ENCODE measurements around the gene SARM1.

Gene SARM1

GRCh38 chr17:28346746-28347246, 24.7 kb upstream of the SARM1 start:
- DNase-seq (ENCODE audit: low spot score) = no peak
- Mint-ChIP-seq H3K9me3 (no peaks in the 10 kb centered on the region), H3K4me3 (no peak overlapping the region), H3K4me1 (ENCODE audit: low read depth) (no peaks in the 10 kb centered on the region), H3K36me3 (ENCODE audit: low read depth) (peaks cover 51% of the 10 kb centered on the region), H3K27ac (no peak overlapping the region), H3K27me3 (ENCODE audit: low read depth) (no peaks in the 10 kb centered on the region)

GRCh38 chr17:28347261-28347891, 24.1 kb upstream of the SARM1 start:
- H3K4me3 Mint-ChIP-seq = no peak overlapping the region
- H3K36me3 Mint-ChIP-seq (ENCODE audit: low read depth) = peaks cover 50% of the 10 kb centered on the region
- H3K27ac Mint-ChIP-seq = no peak overlapping the region
- H3K9me3 Mint-ChIP-seq = no peaks in the 10 kb centered on the region
- no peaks in the 10 kb centered on the region for H3K4me1 Mint-ChIP-seq (ENCODE audit: low read depth)
- H3K27me3 Mint-ChIP-seq (ENCODE audit: low read depth) = no peaks in the 10 kb centered on the region
- no peak for DNase-seq (ENCODE audit: low spot score)

GRCh38 chr17:28348979-28349378, 22.5 kb upstream of the SARM1 start:
- no peaks in the 10 kb centered on the region for H3K9me3 Mint-ChIP-seq
- DNase-seq (ENCODE audit: low spot score) = no peak
- H3K27ac Mint-ChIP-seq = no peak overlapping the region
- peaks cover 56% of the 10 kb centered on the region for H3K36me3 Mint-ChIP-seq (ENCODE audit: low read depth)
- H3K27me3 Mint-ChIP-seq (ENCODE audit: low read depth) = no peaks in the 10 kb centered on the region
- H3K4me1 Mint-ChIP-seq (ENCODE audit: low read depth) = no peaks in the 10 kb centered on the region
- H3K4me3 Mint-ChIP-seq = no peak overlapping the region

GRCh38 chr17:28350271-28350670, 21.2 kb upstream of the SARM1 start:
- H3K36me3 Mint-ChIP-seq (ENCODE audit: low read depth) = peaks cover 60% of the 10 kb centered on the region
- H3K27me3 Mint-ChIP-seq (ENCODE audit: low read depth) = no peaks in the 10 kb centered on the region

GRCh38 chr17:28357061-28357900, 14.2 kb upstream of the SARM1 start, which contains the start of gene POLDIP2:
Gene POLDIP2 (minus strand): TSS chr17:28357527. CDS start chr17:28357448, 79 bp downstream.
- Mint-ChIP-seq H3K27ac (peak within 1 kb of the TSS; percentile 92), H3K36me3 (ENCODE audit: low read depth) (peaks cover 51% of the 10 kb centered on the region), H3K4me1 (ENCODE audit: low read depth) (peaks cover 29% of the 10 kb centered on the region), H3K4me3 (peak within 1 kb of the TSS; percentile 91), H3K27me3 (ENCODE audit: low read depth) (no peaks in the 10 kb centered on the region), H3K9me3 (no peaks in the 10 kb centered on the region)
- peak; percentile 97 for DNase-seq (ENCODE audit: low spot score)

More at GRCh38 chr17:28350271-28350670, 21.2 kb upstream of the SARM1 start:
- Mint-ChIP-seq H3K4me3 (no peak overlapping the region), H3K27ac (no peak overlapping the region), H3K4me1 (ENCODE audit: low read depth) (peaks cover 4% of the 10 kb centered on the region), H3K9me3 (no peaks in the 10 kb centered on the region)
- no peak for DNase-seq (ENCODE audit: low spot score)

GRCh38 chr17:28357901-28358197, 13.6 kb upstream of the SARM1 start:
- Mint-ChIP-seq H3K4me3 (peak overlapping the region; percentile 91), H3K27me3 (ENCODE audit: low read depth) (no peaks in the 10 kb centered on the region), H3K27ac (peak overlapping the region; percentile 92), H3K4me1 (ENCODE audit: low read depth) (peaks cover 29% of the 10 kb centered on the region), H3K36me3 (ENCODE audit: low read depth) (peaks cover 50% of the 10 kb centered on the region), H3K9me3 (no peaks in the 10 kb centered on the region)
- no peak for DNase-seq (ENCODE audit: low spot score)

GRCh38 chr17:28363186-28363585, 8.3 kb upstream of the SARM1 start:
- Mint-ChIP-seq H3K4me3 (no peak overlapping the region), H3K9me3 (no peaks in the 10 kb centered on the region), H3K27ac (no peak overlapping the region), H3K27me3 (ENCODE audit: low read depth) (no peaks in the 10 kb centered on the region), H3K4me1 (ENCODE audit: low read depth) (peaks cover 6% of the 10 kb centered on the region), H3K36me3 (ENCODE audit: low read depth) (peaks cover 23% of the 10 kb centered on the region)
- no peak for DNase-seq (ENCODE audit: low spot score)

GRCh38 chr17:28363776-28364650, 7.5 kb upstream of the SARM1 start:
- Mint-ChIP-seq H3K36me3 (ENCODE audit: low read depth) (peaks cover 21% of the 10 kb centered on the region), H3K27me3 (ENCODE audit: low read depth) (no peaks in the 10 kb centered on the region), H3K4me1 (ENCODE audit: low read depth) (peaks cover 2% of the 10 kb centered on the region), H3K9me3 (no peaks in the 10 kb centered on the region), H3K27ac (no peak overlapping the region), H3K4me3 (no peak overlapping the region)
- DNase-seq (ENCODE audit: low spot score) = no peak

GRCh38 chr17:28364665-28365363, 6.7 kb upstream of the SARM1 start, which contains the start of gene SEBOX:
Gene SEBOX (minus strand): TSS chr17:28365199. CDS start chr17:28365151, 48 bp downstream.
- no peak for DNase-seq (ENCODE audit: low spot score)
- Mint-ChIP-seq H3K4me3 (no peak within 1 kb of the TSS), H3K27ac (no peak within 1 kb of the TSS), H3K36me3 (ENCODE audit: low read depth) (peaks cover 16% of the 10 kb centered on the region), H3K27me3 (ENCODE audit: low read depth) (no peaks in the 10 kb centered on the region), H3K9me3 (no peaks in the 10 kb centered on the region), H3K4me1 (ENCODE audit: low read depth) (peaks cover 2% of the 10 kb centered on the region)

GRCh38 chr17:28365487-28365886, 6.0 kb upstream of the SARM1 start:
- H3K27me3 Mint-ChIP-seq (ENCODE audit: low read depth) = no peaks in the 10 kb centered on the region
- H3K4me3 Mint-ChIP-seq = no peak overlapping the region
- H3K4me1 Mint-ChIP-seq (ENCODE audit: low read depth) = peaks cover 2% of the 10 kb centered on the region
- no peak overlapping the region for H3K27ac Mint-ChIP-seq
- peaks cover 13% of the 10 kb centered on the region for H3K36me3 Mint-ChIP-seq (ENCODE audit: low read depth)
- no peak for DNase-seq (ENCODE audit: low spot score)
- no peaks in the 10 kb centered on the region for H3K9me3 Mint-ChIP-seq

- Mint-ChIP-seq H3K27ac (no peak overlapping the region), H3K36me3 (ENCODE audit: low read depth) (peaks cover 3% of the 10 kb centered on the region), H3K27me3 (ENCODE audit: low read depth) (no peaks in the 10 kb centered on the region), H3K4me3 (no peak overlapping the region), H3K4me1 (ENCODE audit: low read depth) (peaks cover 3% of the 10 kb centered on the region), H3K9me3 (no peaks in the 10 kb centered on the region)
- DNase-seq (ENCODE audit: low spot score) = no peak
Observed at GRCh38 chr17:28366605-28367004, 4.9 kb upstream of the SARM1 start.

- no peak for DNase-seq (ENCODE audit: low spot score)
- no peak overlapping the region for H3K27ac Mint-ChIP-seq
- no peaks in the 10 kb centered on the region for H3K9me3 Mint-ChIP-seq
- H3K4me1 Mint-ChIP-seq (ENCODE audit: low read depth) = peaks cover 6% of the 10 kb centered on the region
- H3K27me3 Mint-ChIP-seq (ENCODE audit: low read depth) = no peaks in the 10 kb centered on the region
- H3K36me3 Mint-ChIP-seq (ENCODE audit: low read depth) = no peaks in the 10 kb centered on the region
- H3K4me3 Mint-ChIP-seq = no peak overlapping the region
Observed at GRCh38 chr17:28367641-28368305, 3.7 kb upstream of the SARM1 start.

- Mint-ChIP-seq H3K27ac (no peak overlapping the region), H3K9me3 (no peaks in the 10 kb centered on the region), H3K27me3 (ENCODE audit: low read depth) (no peaks in the 10 kb centered on the region), H3K4me3 (no peak overlapping the region), H3K4me1 (ENCODE audit: low read depth) (peaks cover 8% of the 10 kb centered on the region), H3K36me3 (ENCODE audit: low read depth) (no peaks in the 10 kb centered on the region)
- no peak for DNase-seq (ENCODE audit: low spot score)
Observed at GRCh38 chr17:28368306-28368831, 3.1 kb upstream of the SARM1 start.

Measured in T-helper 2 cell treated with Interferon-gamma antibody and Interleukin-4, amounts not matched to agents 5 μg/mL and 100 μg/mL, for 36 hours (primary cell).